HEK293 (cell line): Measurements from ENCODE around the gene RAC2.

Source experiments
- CTCF ChIA-PET: fragments of 350-600 bp; formaldehyde crosslinking; extraction: SDS; loops from one replicate; lab custom pipeline; 2021; ENCODE audit warnings: antibody characterized with exemption; lab: Yijun Ruan, JAX
- POLR2A ChIA-PET: fragments of 300-600 bp; formaldehyde crosslinking; extraction: SDS; loops from one replicate; lab custom pipeline; 2020; ENCODE audit warnings: antibody characterized with exemption, inconsistent platforms; lab: Yijun Ruan, JAX
- H3K27ac ChIP-seq: fragments of 200-500 bp; sonication (Bioruptor generic); 2 replicates; pipeline ENCODE4 v1.5.1; 2014; ENCODE audit warnings: low read depth, low read length, control low read depth, inconsistent platforms; ENCODE audit errors: extremely low read depth
- H3K36me3 ChIP-seq, 2 experiments: fragments of 200-500 bp in 1 of 2; sonication (Bioruptor generic) in 1 of 2; 1 replicate in 1 of 2; 2 replicates in 1 of 2; pipeline ENCODE4 v1.5.1; 2014 to 2017; ENCODE audit warnings: inconsistent platforms in 2 of 2, low read length in 2 of 2; ENCODE audit not compliant: control insufficient read depth in 2 of 2, insufficient read depth in 1 of 2
- H3K4me1 ChIP-seq: fragments of 200-500 bp; sonication (Bioruptor generic); 2 replicates; pipeline ENCODE4 v1.5.1; 2014; ENCODE audit warnings: mild to moderate bottlenecking, low read length, inconsistent platforms; ENCODE audit not compliant: control insufficient read depth, insufficient read depth
- H3K4me3 ChIP-seq: 2 replicates; pipeline ENCODE4 v1.5.1; 2011; ENCODE audit warnings: low read depth, mild to moderate bottlenecking, control low read depth, low read length, moderate library complexity
- H3K9me3 ChIP-seq: fragments of 200-500 bp; sonication (Bioruptor generic); 2 replicates; pipeline ENCODE4 v1.5.1; 2014; ENCODE audit warnings: low read depth, low read length, inconsistent platforms; ENCODE audit not compliant: control insufficient read depth, insufficient read depth
- HOXD13 ChIP-seq: sonication (generic); formaldehyde crosslinking; IDR thresholded peaks from 2 replicates; pipeline ENCODE4 v1.8.0; 2022; ENCODE audit warnings: missing genetic modification reagents, borderline replicate concordance
- KLF17 ChIP-seq: fragments of 450-650 bp; formaldehyde crosslinking; IDR thresholded peaks from 2 replicates; pipeline ENCODE4 v1.5.1; 2016; ENCODE audit warnings: missing biosample characterization, missing genetic modification characterization
- PRDM10 ChIP-seq: fragments of 450-650 bp; formaldehyde crosslinking; IDR thresholded peaks from 2 replicates; pipeline ENCODE4 v1.5.1; 2016; ENCODE audit warnings: missing biosample characterization, missing genetic modification characterization
- ZBTB6 ChIP-seq: fragments of 450-650 bp; formaldehyde crosslinking; IDR thresholded peaks from 2 replicates; pipeline ENCODE4 v1.5.1; 2017; ENCODE audit warnings: missing biosample characterization, missing genetic modification characterization
- ZFHX2 ChIP-seq: fragments of 450-650 bp; formaldehyde crosslinking; conservative IDR thresholded peaks from 2 replicates; pipeline ENCODE4 v1.5.1; 2016; ENCODE audit warnings: missing biosample characterization, missing genetic modification characterization
- ZNF169 ChIP-seq: fragments of 450-650 bp; formaldehyde crosslinking; IDR thresholded peaks from 2 replicates; pipeline ENCODE4 v1.5.1; 2016; ENCODE audit warnings: missing biosample characterization, missing genetic modification characterization
- ZNF174 ChIP-seq: fragments of 450-650 bp; formaldehyde crosslinking; IDR thresholded peaks from 2 replicates; pipeline ENCODE4 v1.5.0; 2017; ENCODE audit warnings: missing biosample characterization, mild to moderate bottlenecking, missing genetic modification characterization
- ZNF211 ChIP-seq: fragments of 450-650 bp; formaldehyde crosslinking; IDR thresholded peaks from 2 replicates; pipeline ENCODE4 v1.5.1; 2016; ENCODE audit warnings: low read depth, missing biosample characterization, missing genetic modification characterization
- ZNF398 ChIP-seq: fragments of 450-650 bp; formaldehyde crosslinking; IDR thresholded peaks from 2 replicates; pipeline ENCODE4 v1.5.1; 2017; ENCODE audit warnings: missing biosample characterization, missing genetic modification characterization
- ZNF426 ChIP-seq: fragments of 450-650 bp; formaldehyde crosslinking; IDR thresholded peaks from 2 replicates; pipeline ENCODE4 v1.5.1; 2017; ENCODE audit warnings: missing biosample characterization, missing genetic modification characterization, mild to moderate bottlenecking, inconsistent platforms, moderate library complexity
- ZNF514 ChIP-seq: fragments of 450-650 bp; formaldehyde crosslinking; IDR thresholded peaks from 2 replicates; pipeline ENCODE4 v1.5.1; 2016; ENCODE audit warnings: missing biosample characterization, missing genetic modification characterization
- ZNF610 ChIP-seq: fragments of 450-650 bp; formaldehyde crosslinking; IDR thresholded peaks from 2 replicates; pipeline ENCODE4 v1.5.1; 2016; ENCODE audit warnings: missing biosample characterization, missing genetic modification characterization, borderline replicate concordance
- ZNF768 ChIP-seq: fragments of 450-650 bp; formaldehyde crosslinking; IDR thresholded peaks from 2 replicates; pipeline ENCODE4 v1.5.1; 2018; ENCODE audit warnings: missing biosample characterization, mild to moderate bottlenecking, missing genetic modification characterization
- ZSCAN23 ChIP-seq: fragments of 450-650 bp; formaldehyde crosslinking; IDR thresholded peaks from 2 replicates; pipeline ENCODE4 v1.5.1; 2016; ENCODE audit warnings: missing biosample characterization, missing genetic modification characterization

RAC2 gene

GRCh38 chr22:37214731-37215030 is 29.4 kb downstream of the RAC2 start:
- ChIA-PET POLR2A (no interaction called here), CTCF (interaction anchor here (0.7 to 1.6 kb wide), 2 partner anchors 15 to 74 kb away, joined by 3 to 5 read pairs; no protein-coding TSS in a partner anchor)
- Histone ChIP-seq H3K4me1 (no peaks in the 10 kb centered on the region), H3K9me3 (no peaks in the 10 kb centered on the region), H3K4me3 (no peak overlapping the region), H3K27ac (no peak overlapping the region), H3K36me3 (no peaks in the 10 kb centered on the region)
- TF ChIP-seq ZNF768 (tag by site-specific recombination) (no peak), ZNF169 (tag by site-specific recombination) (no peak), ZSCAN23 (tag by site-specific recombination) (no peak), ZNF426 (tag by site-specific recombination) (no peak), HOXD13 (no peak), ZNF514 (tag by site-specific recombination) (no peak), ZFHX2 (no peak), ZNF211 (no peak), ZBTB6 (no peak), ZNF610 (tag by site-specific recombination) (no peak), KLF17 (tag by site-specific recombination) (no peak)

- POLR2A ChIA-PET, result no interaction called here
- CTCF ChIA-PET, result interaction anchor here (0.7 to 1.6 kb wide), 2 partner anchors 15 to 73 kb away, joined by 3 to 5 read pairs; no protein-coding TSS in a partner anchor
- TF ChIP-seq PRDM10 (tag by site-specific recombination) (peak; percentile 98), ZNF174 (tag by site-specific recombination) (no peak), ZNF398 (tag by site-specific recombination) (no peak)
- TF ChIP-seq, all 188 proteins: peak for 1
These were observed 29.9 kb downstream of the RAC2 start for GRCh38 chr22:37213941-37214730.

More at GRCh38 chr22:37213941-37214730, 29.9 kb downstream of the RAC2 start:
- H3K4me1 ChIP-seq, result no peaks in the 10 kb centered on the region
- H3K9me3 ChIP-seq, result no peaks in the 10 kb centered on the region
- no peak overlapping the region for H3K27ac ChIP-seq
- no peak overlapping the region for H3K4me3 ChIP-seq
- H3K36me3 ChIP-seq, result no peaks in the 10 kb centered on the region
